HEK293T (cell line): ENCODE data around the gene ETF1.

Experiments used
- CTCF ChIA-PET: fragments of 350-600 bp; formaldehyde crosslinking; extraction: SDS; loops from one replicate; lab custom pipeline; 2021; ENCODE audit warnings: antibody characterized with exemption, inconsistent platforms; lab: Yijun Ruan, JAX
- POLR2A ChIA-PET: fragments of 350-600 bp; formaldehyde crosslinking; extraction: SDS; loops from one replicate; lab custom pipeline; 2020; ENCODE audit warnings: antibody characterized with exemption, inconsistent platforms; lab: Yijun Ruan, JAX
- DNase-seq: peaks from one replicate; pipeline ENCODE4 v3.0.0; 2012; ENCODE audit warnings: mixed read lengths; ENCODE audit errors: extremely low spot score
- ARNT ChIP-seq: fragments of 450-650 bp; IDR thresholded peaks from 2 replicates; pipeline ENCODE4 v1.6.1; 2017; ENCODE audit warnings: mild to moderate bottlenecking
- BHLHE40 ChIP-seq: fragments of 450-650 bp; IDR thresholded peaks from 2 replicates; pipeline ENCODE4 v1.6.1; 2016; ENCODE audit warnings: mild to moderate bottlenecking, moderate library complexity, borderline replicate concordance
- CTBP1 ChIP-seq: fragments of 450-650 bp; IDR thresholded peaks from 2 replicates; pipeline ENCODE4 v1.6.1; 2016; ENCODE audit warnings: borderline replicate concordance
- ELF4 ChIP-seq: fragments of 450-650 bp; IDR thresholded peaks from 2 replicates; pipeline ENCODE4 v1.6.1; 2017; ENCODE audit warnings: antibody characterized with exemption
- FOXA1 ChIP-seq: fragments of 450-650 bp; IDR thresholded peaks from 2 replicates; pipeline ENCODE4 v1.6.1; 2016; ENCODE audit warnings: mild to moderate bottlenecking
- FOXK2 ChIP-seq: fragments of 450-650 bp; IDR thresholded peaks from 2 replicates; pipeline ENCODE4 v1.6.1; 2016; ENCODE audit warnings: mild to moderate bottlenecking
- FOXM1 ChIP-seq: fragments of 450-650 bp; IDR thresholded peaks from 2 replicates; pipeline ENCODE4 v1.6.1; 2017; ENCODE audit warnings: mild to moderate bottlenecking, borderline replicate concordance
- HDGF ChIP-seq: fragments of 450-650 bp; IDR thresholded peaks from 2 replicates; pipeline ENCODE4 v1.6.1; 2017; ENCODE audit warnings: antibody characterized with exemption, borderline replicate concordance
- L3MBTL2 ChIP-seq: fragments of 450-650 bp; conservative IDR thresholded peaks from 2 replicates; pipeline ENCODE4 v1.6.1; 2016; ENCODE audit warnings: mild to moderate bottlenecking
- LEF1 ChIP-seq: fragments of 450-650 bp; IDR thresholded peaks from 2 replicates; pipeline ENCODE4 v1.6.1; 2017; ENCODE audit warnings: mild to moderate bottlenecking, borderline replicate concordance
- NFRKB ChIP-seq: fragments of 450-650 bp; IDR thresholded peaks from 2 replicates; pipeline ENCODE4 v1.6.1; 2016; ENCODE audit warnings: mild to moderate bottlenecking, moderate library complexity
- SP1 ChIP-seq: fragments of 450-650 bp; IDR thresholded peaks from 2 replicates; pipeline ENCODE4 v1.6.1; 2017
- SUZ12 ChIP-seq: fragments of 450-650 bp; IDR thresholded peaks from 2 replicates; pipeline ENCODE4 v1.6.1; 2016; ENCODE audit warnings: mild to moderate bottlenecking
- TARDBP ChIP-seq: fragments of 450-650 bp; IDR thresholded peaks from 2 replicates; pipeline ENCODE4 v1.6.1; 2016
- ZNF384 ChIP-seq: fragments of 450-650 bp; IDR thresholded peaks from 2 replicates; pipeline ENCODE4 v1.6.1; 2016
- TF ChIP-seq, protein P1 (sequence below): fragments of 450-650 bp; IDR thresholded peaks from 2 replicates; pipeline ENCODE4 v1.6.1; 2016

Gene ETF1

DNA sequence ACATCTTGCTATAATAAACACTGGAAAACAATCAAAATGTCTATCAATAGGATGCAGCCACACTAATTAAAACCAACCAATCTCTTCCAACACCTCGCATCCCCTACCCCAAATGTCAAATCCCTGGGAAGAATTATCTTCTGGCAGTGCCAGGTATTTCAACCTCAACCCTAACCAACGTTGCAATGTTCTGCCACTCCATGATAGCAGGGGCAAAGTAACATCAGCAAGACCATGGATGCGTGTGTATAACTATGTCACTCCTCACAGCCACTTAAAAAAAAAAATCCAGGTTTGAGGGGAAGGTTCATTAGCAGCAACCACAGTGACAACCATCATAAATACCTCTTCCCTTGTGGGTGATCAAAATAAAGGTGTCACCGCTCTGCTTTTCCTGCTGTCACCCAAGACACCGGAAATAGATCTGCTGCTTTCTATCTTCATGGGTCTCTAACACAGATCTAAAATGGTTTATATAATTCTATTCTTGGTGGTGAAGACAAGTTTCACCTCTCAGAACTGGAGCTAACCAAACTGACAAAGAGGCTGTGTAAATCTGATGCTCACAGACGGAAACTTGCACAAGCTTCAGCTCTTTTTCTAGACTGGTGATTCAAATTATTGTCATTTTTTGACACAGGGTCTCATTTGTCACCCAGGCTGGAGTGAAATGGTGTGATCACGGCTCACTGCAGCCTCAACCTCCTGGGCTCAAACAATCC is 22.2 kb upstream of the ETF1 start:
- ChIA-PET POLR2A (no interaction called here), CTCF (interaction anchor here (1.1 kb wide), 1 partner anchor 8 kb away, joined by 4 read pairs; no protein-coding TSS in a partner anchor)
- TF ChIP-seq L3MBTL2 (no peak), TARDBP (no peak), CTBP1 (no peak), LEF1 (no peak), NFRKB (no peak), HDGF (no peak), FOXM1 (no peak), SUZ12 (no peak), FOXK2 (no peak), BHLHE40 (no peak), FOXA1 (no peak), ARNT (no peak), ELF4 (no peak), SP1 (no peak), ZNF384 (no peak)
- TF ChIP-seq, protein P1, sequence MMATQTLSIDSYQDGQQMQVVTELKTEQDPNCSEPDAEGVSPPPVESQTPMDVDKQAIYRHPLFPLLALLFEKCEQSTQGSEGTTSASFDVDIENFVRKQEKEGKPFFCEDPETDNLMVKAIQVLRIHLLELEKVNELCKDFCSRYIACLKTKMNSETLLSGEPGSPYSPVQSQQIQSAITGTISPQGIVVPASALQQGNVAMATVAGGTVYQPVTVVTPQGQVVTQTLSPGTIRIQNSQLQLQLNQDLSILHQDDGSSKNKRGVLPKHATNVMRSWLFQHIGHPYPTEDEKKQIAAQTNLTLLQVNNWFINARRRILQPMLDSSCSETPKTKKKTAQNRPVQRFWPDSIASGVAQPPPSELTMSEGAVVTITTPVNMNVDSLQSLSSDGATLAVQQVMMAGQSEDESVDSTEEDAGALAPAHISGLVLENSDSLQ, result no peak
- DNase-seq, result no peak

GRCh38 chr5:138564242-138564641 is 21.2 kb upstream of the ETF1 start:
- ChIA-PET POLR2A (no interaction called here), CTCF (interaction anchor here (0.6 to 1.5 kb wide), 2 partner anchors 16 to 65 kb away, joined by 3 to 4 read pairs; no protein-coding TSS in a partner anchor)
- no peak for DNase-seq
- TF ChIP-seq ARNT (no peak), BHLHE40 (no peak), SP1 (no peak)

- ChIA-PET POLR2A (interaction anchor here (1.6 kb wide), 1 partner anchor 11 kb away, joined by 3 read pairs; no protein-coding TSS in a partner anchor), CTCF (interaction anchor here (0.6 to 1.5 kb wide), 2 partner anchors 16 to 66 kb away, joined by 3 to 4 read pairs; no protein-coding TSS in a partner anchor)
- DNase-seq, result no peak
- TF ChIP-seq SP1 (no peak), SUZ12 (no peak)
Measured at GRCh38 chr5:138563340-138564118, 20.5 kb upstream of the ETF1 start.

- ChIA-PET CTCF (no interaction called here), POLR2A (no interaction called here)
- DNase-seq, result no peak
- no peak for TF ChIP-seq SP1
- TF ChIP-seq ZNF384, result no peak
- no peak for TF ChIP-seq FOXA1
- TF ChIP-seq ELF4, result no peak
- TF ChIP-seq HDGF, result no peak
- no peak for TF ChIP-seq L3MBTL2
- no peak for TF ChIP-seq CTBP1
- no peak for TF ChIP-seq LEF1
- TF ChIP-seq FOXM1, result no peak
- TF ChIP-seq ARNT, result no peak
- TF ChIP-seq SUZ12, result no peak
- TF ChIP-seq TARDBP, result no peak
- TF ChIP-seq, protein P1, result no peak
- no peak for TF ChIP-seq NFRKB
- no peak for TF ChIP-seq BHLHE40
- TF ChIP-seq FOXK2, result no peak
Measured at GRCh38 chr5:138560971-138561370, 17.9 kb upstream of the ETF1 start.

GRCh38 chr5:138559937-138560336 is 16.9 kb upstream of the ETF1 start:
- CTCF ChIA-PET, result no interaction called here

More at GRCh38 chr5:138559937-138560336, 16.9 kb upstream of the ETF1 start:
- TF ChIP-seq ELF4, result no peak
- TF ChIP-seq NFRKB, result no peak
- TF ChIP-seq LEF1, result no peak
- TF ChIP-seq, protein P1, result no peak
- no peak for TF ChIP-seq FOXA1
- no peak for TF ChIP-seq ARNT
- TF ChIP-seq FOXK2, result no peak
- no peak for TF ChIP-seq FOXM1
- TF ChIP-seq ZNF384, result no peak
- no peak for TF ChIP-seq HDGF
- TF ChIP-seq L3MBTL2, result no peak
- no peak for TF ChIP-seq BHLHE40
- TF ChIP-seq SUZ12, result no peak
- TF ChIP-seq TARDBP, result no peak
- no peak for TF ChIP-seq CTBP1
- no peak for TF ChIP-seq SP1
- POLR2A ChIA-PET, result no interaction called here
- DNase-seq, result no peak
